ENCODE data around the gene PRKAG2.

Gene PRKAG2

DNA sequence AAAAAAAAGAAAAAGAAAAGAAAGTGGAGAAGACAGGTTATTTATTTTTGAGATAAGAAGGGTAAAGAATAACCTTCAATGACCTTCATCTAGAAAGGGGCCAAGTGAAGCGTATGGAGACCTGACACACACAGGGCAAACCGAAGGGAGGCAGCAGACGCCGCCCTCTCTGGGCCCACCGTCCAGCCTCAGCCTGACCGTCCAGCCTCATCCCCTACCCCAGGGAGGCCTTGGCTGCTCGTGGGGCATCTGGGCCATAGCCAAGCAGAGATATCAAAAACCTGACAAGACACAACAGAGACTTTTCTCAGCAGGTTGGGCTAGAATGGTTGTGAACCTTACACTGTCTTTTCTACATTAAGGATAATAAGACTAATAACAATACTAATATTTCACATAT, 10.9 kb downstream of the PRKAG2 start:
- no peak for DNase-seq (ENCODE audit: low read depth)

DNA sequence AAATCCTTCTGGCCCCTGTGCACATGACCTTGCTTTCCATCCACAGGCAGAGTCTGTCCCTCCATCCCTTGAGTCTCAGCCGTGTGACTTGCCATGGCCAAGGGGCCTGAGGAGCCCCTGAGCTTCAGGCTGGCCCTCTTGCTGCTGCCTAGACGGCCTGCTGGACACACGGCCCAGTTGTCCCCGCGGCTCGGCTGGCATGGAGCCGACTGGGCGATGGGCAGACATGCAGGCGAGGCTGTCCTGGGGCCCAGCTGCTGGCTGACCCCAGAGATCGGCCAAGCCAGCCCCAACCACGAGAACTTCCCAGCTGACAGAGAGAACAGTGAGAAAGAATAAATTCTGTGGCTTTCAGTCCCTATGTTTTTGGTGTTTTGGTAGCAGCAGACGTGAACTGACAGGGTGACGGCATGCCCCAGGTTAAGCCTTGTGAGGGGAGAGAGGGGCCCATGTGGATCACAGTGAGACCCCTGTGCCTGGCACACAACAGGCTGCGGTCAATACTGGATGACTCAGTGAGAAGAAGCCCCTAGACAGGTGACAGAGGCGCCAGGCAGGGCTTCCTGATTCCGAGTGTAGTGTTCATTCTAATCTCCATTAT, 11.7 kb downstream of the PRKAG2 start:
- DNase-seq (ENCODE audit: low read depth): no peak

GRCh38 chr7:151864561-151864960, 12.4 kb downstream of the PRKAG2 start:
- DNase-seq (ENCODE audit: low read depth): no peak

GRCh38 chr7:151864081-151864480, 12.8 kb downstream of the PRKAG2 start:
- DNase-seq (ENCODE audit: low read depth): no peak

- DNase-seq (ENCODE audit: low read depth): no peak
Measured at GRCh38 chr7:151863386-151864079, 13.4 kb downstream of the PRKAG2 start.

- DNase-seq (ENCODE audit: low read depth): no peak
Measured at GRCh38 chr7:151862606-151863381, 14.1 kb downstream of the PRKAG2 start.

DNA sequence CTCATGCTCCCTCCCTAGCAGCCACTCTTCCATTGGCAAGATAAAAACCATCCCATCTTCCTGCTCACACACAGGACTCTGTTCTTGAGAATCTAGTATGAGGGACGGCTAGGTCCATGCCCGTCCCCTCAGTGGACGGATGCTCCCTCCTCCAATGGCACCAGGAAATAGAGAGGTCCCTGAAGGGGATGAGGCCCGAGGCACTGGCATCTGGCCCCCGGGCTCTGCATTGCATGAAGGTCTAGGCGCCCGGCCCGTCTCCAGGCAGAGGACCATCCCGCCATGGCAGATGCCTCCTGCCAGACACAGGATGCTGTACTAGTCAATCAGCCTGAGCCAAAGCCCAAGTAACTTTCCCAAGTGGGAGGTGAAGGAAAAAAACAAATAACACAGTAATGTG, 15.0 kb downstream of the PRKAG2 start:
- DNase-seq (ENCODE audit: low read depth): no peak

DNA sequence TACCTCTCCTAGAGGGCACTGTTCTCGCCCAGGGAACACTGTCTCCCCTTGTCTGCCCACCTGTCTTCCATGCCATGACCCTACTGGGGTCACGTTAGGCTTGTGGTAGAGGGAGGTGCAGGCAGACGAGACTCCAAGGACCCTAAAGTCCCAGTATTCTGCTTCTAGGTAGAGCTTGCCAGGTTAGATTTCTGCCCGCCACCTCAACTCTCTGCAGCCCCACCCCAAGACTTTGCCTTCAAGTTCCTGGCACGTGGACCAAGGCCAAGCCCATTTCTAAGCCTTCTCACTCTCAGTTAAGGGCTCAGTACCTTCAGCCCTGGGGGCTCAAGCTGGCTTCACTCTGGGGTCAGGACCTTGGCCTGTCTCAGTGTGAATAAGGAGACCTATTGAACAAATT, 16.1 kb downstream of the PRKAG2 start:
- DNase-seq (ENCODE audit: low read depth): no peak

DNA sequence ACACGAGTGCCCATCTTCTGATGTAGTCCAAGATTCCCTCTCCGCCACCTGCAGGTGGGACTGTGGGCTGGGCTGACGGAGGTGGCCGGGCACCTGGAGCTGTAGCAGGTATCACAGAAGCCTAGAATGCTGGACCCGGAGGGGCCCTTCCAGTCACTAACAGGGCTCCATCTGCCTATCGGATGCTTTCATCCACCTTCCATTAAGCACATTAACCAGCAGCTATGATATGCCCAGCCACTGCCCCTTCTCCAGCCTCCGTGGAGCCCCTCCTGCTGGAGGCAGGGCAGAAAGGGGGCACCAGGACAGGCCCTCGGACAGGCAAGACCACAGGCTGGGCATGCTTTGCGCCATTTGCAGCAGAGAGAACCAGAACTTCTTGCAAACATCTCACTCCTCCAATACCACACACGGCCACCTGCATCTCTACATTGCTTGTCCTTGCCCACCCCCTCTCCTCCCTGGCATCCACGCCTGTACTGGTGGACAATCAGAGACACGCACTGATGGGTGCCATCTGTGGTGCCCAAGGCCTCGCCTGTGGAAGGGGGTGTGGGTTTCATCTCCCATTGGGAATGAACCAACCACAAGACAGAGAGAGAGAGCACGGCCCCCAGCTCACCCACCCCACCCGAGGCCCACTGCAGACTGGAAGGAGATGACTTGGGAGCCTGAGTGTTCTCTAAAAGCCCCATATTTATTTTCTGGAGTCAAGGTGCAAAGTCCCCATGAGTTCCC, 16.8 kb downstream of the PRKAG2 start:
- DNase-seq (ENCODE audit: low read depth): no peak

- no peak for DNase-seq (ENCODE audit: low read depth)
Measured at GRCh38 chr7:151859111-151859947, 17.6 kb downstream of the PRKAG2 start.

DNA sequence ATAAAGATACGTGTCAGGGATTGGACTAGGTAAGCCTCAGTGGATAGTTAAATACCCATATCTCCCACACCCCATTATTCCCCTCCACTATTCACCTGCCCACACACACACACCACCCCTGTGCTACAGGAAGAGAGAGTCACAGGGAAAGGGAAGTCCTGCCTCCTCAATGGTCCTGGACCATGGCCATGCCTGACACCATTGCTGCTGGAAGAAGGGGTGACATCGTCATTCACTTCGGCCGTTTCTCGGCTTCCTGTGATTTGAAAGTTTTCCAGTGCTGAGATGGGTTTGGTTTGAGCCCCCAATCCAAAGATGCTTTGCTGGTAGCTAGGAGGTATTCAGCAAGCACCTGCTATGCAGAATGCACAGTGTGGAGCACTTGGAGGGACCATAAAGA, 18.5 kb downstream of the PRKAG2 start:
- no peak for DNase-seq (ENCODE audit: low read depth)

GRCh38 chr7:151857866-151858450, 19.0 kb downstream of the PRKAG2 start:
- DNase-seq (ENCODE audit: low read depth): no peak

DNA sequence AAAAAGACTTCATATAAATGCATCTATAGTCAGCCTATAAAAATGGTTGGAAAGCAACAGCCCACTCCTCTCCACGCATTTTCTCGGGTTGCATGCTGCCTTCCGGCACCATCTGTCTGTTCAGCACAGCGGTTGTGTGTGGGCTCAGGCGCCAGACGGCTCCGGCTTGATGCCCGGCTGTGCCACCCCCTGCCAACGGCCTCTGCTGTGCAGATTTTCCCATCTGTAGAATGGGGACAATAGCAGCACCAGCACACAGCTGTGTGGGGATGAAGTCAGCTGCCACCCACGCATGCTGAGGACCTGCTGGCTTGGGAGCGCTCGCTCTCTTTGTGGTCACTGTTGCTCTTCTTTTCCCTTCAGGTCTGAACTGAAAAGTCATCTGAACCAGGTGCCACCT, 19.5 kb downstream of the PRKAG2 start:
- no peak for DNase-seq (ENCODE audit: low read depth)

GRCh38 chr7:151856516-151856915, 20.4 kb downstream of the PRKAG2 start:
- no peak for DNase-seq (ENCODE audit: low read depth)

DNA sequence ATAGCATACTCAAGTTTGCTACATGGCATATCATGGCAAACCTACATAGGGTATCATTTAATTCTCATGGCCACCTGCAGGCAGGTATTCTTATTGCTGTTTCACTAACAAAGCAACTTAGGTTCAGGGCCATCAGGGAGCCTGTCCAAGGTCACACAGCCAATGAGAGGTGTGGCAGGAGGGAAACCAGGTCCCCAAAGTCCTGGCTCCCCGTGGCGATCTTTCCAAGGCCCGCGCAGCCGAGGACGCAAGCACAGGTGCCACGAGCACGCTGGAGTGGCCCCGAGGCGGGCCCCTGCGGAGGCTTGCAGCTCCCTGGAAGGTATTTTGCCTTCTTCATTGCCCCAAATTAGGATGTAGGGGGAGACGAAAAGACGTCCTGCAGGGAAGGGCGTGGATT, 20.8 kb downstream of the PRKAG2 start:
- no peak for DNase-seq (ENCODE audit: low read depth)

DNA sequence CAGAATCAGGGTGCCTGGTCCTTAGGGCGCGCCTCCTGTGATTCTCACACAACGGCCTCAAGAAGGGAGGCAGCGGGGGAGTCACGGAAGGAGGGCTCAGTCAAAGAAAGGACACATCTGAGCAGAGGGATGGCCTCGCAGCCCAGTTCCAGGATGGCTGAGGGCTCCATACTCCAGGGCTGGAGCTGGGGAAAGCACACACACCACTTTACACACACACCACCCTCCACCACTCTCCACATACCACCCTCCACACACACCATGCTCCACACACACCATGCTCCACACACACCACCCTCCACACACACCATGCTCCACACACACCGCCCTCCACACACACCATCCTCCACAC, 22.2 kb downstream of the PRKAG2 start:
- DNase-seq (ENCODE audit: low read depth): no peak

DNA sequence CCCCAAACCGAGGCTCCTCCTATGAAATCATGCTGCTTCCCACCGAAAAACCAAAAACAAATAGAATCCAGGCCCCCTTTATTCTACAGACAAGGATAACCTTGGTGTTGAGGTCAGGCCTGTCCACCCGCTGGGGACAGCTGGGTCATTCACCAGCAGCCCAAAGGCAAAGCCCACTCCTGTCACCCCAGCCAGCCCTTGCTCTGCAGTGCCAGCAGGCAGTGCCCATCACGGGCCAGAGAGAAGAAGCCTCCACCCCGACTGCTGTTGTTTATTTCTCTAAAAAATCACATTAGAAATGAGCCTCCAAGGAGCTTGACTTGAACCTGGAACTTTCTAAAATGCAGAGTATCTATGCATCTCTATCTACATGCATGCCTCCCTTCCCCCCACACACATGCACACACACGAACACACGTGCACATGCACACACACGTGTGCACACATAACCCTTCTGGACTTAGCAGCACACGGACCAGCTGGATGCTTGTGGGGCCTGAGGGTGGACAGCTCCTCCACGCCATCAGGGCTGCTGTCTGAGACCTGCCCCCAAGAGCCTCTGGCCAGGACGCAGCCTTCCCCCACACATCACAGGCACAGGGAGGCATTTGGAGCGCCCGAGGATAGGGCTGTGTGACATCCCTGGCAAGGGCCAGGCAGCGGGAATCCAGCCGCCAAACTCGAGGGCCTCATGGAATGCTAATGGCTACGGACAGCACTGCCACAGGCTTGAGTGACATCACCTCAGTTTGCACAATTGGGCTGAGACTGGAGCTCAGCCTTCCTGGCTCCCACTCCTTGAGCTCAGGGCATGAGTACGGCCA, 22.8 kb downstream of the PRKAG2 start:
- no peak for DNase-seq (ENCODE audit: low read depth)

GRCh38 chr7:151852486-151853396, 24.2 kb downstream of the PRKAG2 start:
- DNase-seq (ENCODE audit: low read depth): no peak

DNA sequence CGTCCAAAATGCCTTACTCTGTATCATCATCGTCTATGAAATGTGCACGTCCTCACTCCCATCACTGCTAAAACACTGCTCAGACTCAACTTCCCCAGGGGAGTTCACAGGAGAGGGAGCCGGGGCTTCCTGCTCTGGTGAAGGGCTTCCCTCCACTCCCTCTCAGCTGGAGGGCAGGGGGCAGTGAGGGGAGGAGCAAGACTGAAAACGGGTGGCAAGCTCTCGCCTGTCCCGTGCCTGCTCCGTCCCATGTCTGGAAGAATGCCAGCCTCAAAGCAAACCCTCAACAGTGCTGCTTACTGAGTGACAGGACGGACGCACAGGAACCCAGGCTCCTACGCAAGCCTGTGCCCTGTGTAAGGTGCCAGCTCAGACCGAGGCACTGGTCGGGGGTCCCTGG, 25.1 kb downstream of the PRKAG2 start:
- no peak for DNase-seq (ENCODE audit: low read depth)
